Tibial artery (tissue), 4 donors: ENCODE measurements around the gene GPR142.
"Not testable (repeated sequence)": the region's sequence is repeated elsewhere in the genome, so short reads cannot be mapped to it uniquely, and the experiment has no call there.

Source experiments
- DNase-seq, 2 donors: peaks; one replicate each; pipeline ENCODE4 v3.0.0-alpha.2; 2019
- H3K27ac ChIP-seq, 2 donors: fragments of 200-600 bp; sonication (generic) in 1 of 2; 1 replicate in 1 of 2; 2 replicates in 1 of 2; pipeline ENCODE4 v1.5.1; 2018 to 2019; ENCODE audit warnings: mild to moderate bottlenecking in 1 of 2
- H3K27me3 ChIP-seq, 2 donors: fragments of 200-600 bp; sonication (generic) in 1 of 2; one replicate each; pipeline versions ENCODE4 v1.5.1 to v1.6.0; 2016 to 2019
- H3K36me3 ChIP-seq, 3 donors: fragments of 200-600 bp; sonication (generic) in 2 of 3; one replicate each; pipeline ENCODE4 v1.5.1; 2016 to 2019; ENCODE audit warnings: mild to moderate bottlenecking in 2 of 3
- H3K4me1 ChIP-seq, 4 donors: fragments of 200-600 bp; sonication (generic) in 2 of 4; 1 replicate in 3 of 4; 2 replicates in 1 of 4; pipeline ENCODE4 v1.5.1; 2016 to 2019
- H3K4me3 ChIP-seq, 2 donors: fragments of 200-600 bp; sonication (generic) in 1 of 2; 1 replicate in 1 of 2; 2 replicates in 1 of 2; pipeline ENCODE4 v1.5.1; 2018 to 2019; ENCODE audit warnings: mild to moderate bottlenecking in 2 of 2
- H3K9me3 ChIP-seq, 3 donors: fragments of 200-600 bp; sonication (generic) in 1 of 3; one replicate each; pipeline ENCODE4 v1.5.1; 2016 to 2019
- CTCF ChIP-seq, 2 experiments: fragments of 200-600 bp in 1 of 2; fragments of 450-650 bp in 1 of 2; IDR thresholded peaks; one replicate each; pipeline ENCODE4 v1.5.1; 2017 to 2019; ENCODE audit warnings: antibody characterized with exemption in 2 of 2, mild to moderate bottlenecking in 1 of 2, moderate library complexity in 1 of 2
- intact Hi-C: fragments of 100-400 bp; cut with DNase I; formaldehyde crosslinking; loops from one replicate; pipeline ENCODE4 v1.15.0; 2023; ENCODE audit warnings: low total_unique reads

Gene GPR142

GRCh38 chr17:74394977-74395376, 27.7 kb downstream of the GPR142 start:
- intact Hi-C loops, result no loop called here
- DNase-seq, result no peak

GRCh38 chr17:74396567-74396966, 29.3 kb downstream of the GPR142 start:
- Histone ChIP-seq H3K4me1 (no peaks in the 10 kb centered on the region), H3K27me3 (no peaks in the 10 kb centered on the region), H3K36me3 (no peaks in the 10 kb centered on the region), H3K4me3 (no peak overlapping the region), H3K9me3 (no peaks in the 10 kb centered on the region), H3K27ac (no peak overlapping the region)
- TF ChIP-seq CTCF (IDR thresholded peaks at IDR 0.05), result no peak
- intact Hi-C loops, result no loop called here
- DNase-seq, result no peak

More at GRCh38 chr17:74394977-74395376, 27.7 kb downstream of the GPR142 start:
- Histone ChIP-seq H3K36me3 (no peaks in the 10 kb centered on the region), H3K27ac (no peak overlapping the region), H3K4me3 (no peak overlapping the region), H3K9me3 (no peaks in the 10 kb centered on the region), H3K4me1 (no peaks in the 10 kb centered on the region), H3K27me3 (no peaks in the 10 kb centered on the region)
- no peak for TF ChIP-seq CTCF (IDR thresholded peaks at IDR 0.05)

- no peak for TF ChIP-seq CTCF (IDR thresholded peaks at IDR 0.05)
- intact Hi-C loops, result no loop called here
- Histone ChIP-seq H3K27me3 (peaks cover 0 to 9% of the 10 kb centered on the region in 2 donors), H3K27ac (no peak overlapping the region), H3K4me1 (no peaks in the 10 kb centered on the region), H3K36me3 (no peaks in the 10 kb centered on the region), H3K4me3 (no peak overlapping the region), H3K9me3 (no peaks in the 10 kb centered on the region)
- no peak for DNase-seq
Measured at GRCh38 chr17:74402048-74402447, 34.7 kb downstream of the GPR142 start.

- H3K9me3 ChIP-seq, result no peaks in the 10 kb centered on the region
- H3K4me3 ChIP-seq, result no peak overlapping the region
- H3K4me1 ChIP-seq, result no peaks in the 10 kb centered on the region
- no peak overlapping the region for H3K27ac ChIP-seq
- DNase-seq, result no peak
- TF ChIP-seq CTCF (IDR thresholded peaks at IDR 0.05), result no peak
- H3K27me3 ChIP-seq, result peaks cover 0 to 9% of the 10 kb centered on the region in 2 donors
- no peaks in the 10 kb centered on the region for H3K36me3 ChIP-seq
- intact Hi-C loops, result no loop called here
Measured at GRCh38 chr17:74403512-74404137, 36.3 kb downstream of the GPR142 start.

GRCh38 chr17:74404218-74404617, 36.9 kb downstream of the GPR142 start:
- Histone ChIP-seq H3K27me3 (peaks cover 0 to 9% of the 10 kb centered on the region in 2 donors), H3K27ac (no peak overlapping the region), H3K4me3 (no peak overlapping the region), H3K4me1 (no peaks in the 10 kb centered on the region), H3K36me3 (no peaks in the 10 kb centered on the region), H3K9me3 (no peaks in the 10 kb centered on the region)
- DNase-seq, result no peak
- TF ChIP-seq CTCF (IDR thresholded peaks at IDR 0.05), result no peak
- intact Hi-C loops, result no loop called here

GRCh38 chr17:74404789-74405188, 37.5 kb downstream of the GPR142 start:
- Histone ChIP-seq H3K4me1 (no peaks in the 10 kb centered on the region), H3K27me3 (peaks cover 0 to 9% of the 10 kb centered on the region in 2 donors), H3K4me3 (no peak overlapping the region), H3K36me3 (no peaks in the 10 kb centered on the region), H3K27ac (no peak overlapping the region), H3K9me3 (no peaks in the 10 kb centered on the region)
- no peak for DNase-seq
- TF ChIP-seq CTCF (IDR thresholded peaks at IDR 0.05), result no peak
- intact Hi-C loops, result no loop called here

GRCh38 chr17:74405311-74405710, 38.0 kb downstream of the GPR142 start:
- H3K27me3 ChIP-seq, H3K36me3 ChIP-seq, H3K4me3 ChIP-seq, H3K9me3 ChIP-seq, intact Hi-C loops, DNase-seq, H3K4me1 ChIP-seq, H3K27ac ChIP-seq: not testable (repeated sequence)
